ENCODE measurements around the gene LRRC46. TPM values are rescaled to one million over a fixed set of nuclear protein-coding genes. Genes with fewer than 3 reads are reported as not detected.
A peak's percentile ranks its signal among the peaks of the same experiment; 100 is the strongest.

LRRC46 gene
- total RNA-seq, 1 donor from 2014 or later, result 1.1 TPM

- Histone ChIP-seq H3K9me3 (no peaks in the 10 kb centered on the region), H3K27ac (no peak overlapping the region), H3K4me3 (no peak overlapping the region), H3K36me3 (peaks cover 37% of the 10 kb centered on the region), H3K4me1 (no peaks in the 10 kb centered on the region), H3K27me3 (no peaks in the 10 kb centered on the region)
- intact Hi-C loops (cut with DNase I), result no loop called here
- TF ChIP-seq CTCF (IDR thresholded peaks at IDR 0.05), result no peak
- no peak for DNase-seq
- ATAC-seq, result no peak
Observed at GRCh38 chr17:47806913-47807255, 24.6 kb upstream of the LRRC46 start.

- DNase-seq (peak; percentile 50), ATAC-seq (no peak)
- Histone ChIP-seq H3K27me3 (no peaks in the 10 kb centered on the region), H3K36me3 (peaks cover 38% of the 10 kb centered on the region), H3K4me3 (no peak overlapping the region), H3K4me1 (no peaks in the 10 kb centered on the region), H3K27ac (no peak overlapping the region), H3K9me3 (no peaks in the 10 kb centered on the region)
- no peak for TF ChIP-seq CTCF (IDR thresholded peaks at IDR 0.05)
- intact Hi-C loops (cut with DNase I), result no loop called here
Observed at GRCh38 chr17:47807421-47807820, 24.0 kb upstream of the LRRC46 start.

- H3K4me1 ChIP-seq, result no peaks in the 10 kb centered on the region
- no peaks in the 10 kb centered on the region for H3K27me3 ChIP-seq
- no peak overlapping the region for H3K4me3 ChIP-seq
- intact Hi-C loops (cut with DNase I), result no loop called here
- DNase-seq (peak; percentile 51), ATAC-seq (no peak)
- H3K27ac ChIP-seq, result no peak overlapping the region
- no peak for TF ChIP-seq CTCF (IDR thresholded peaks at IDR 0.05)
- H3K36me3 ChIP-seq, result peaks cover 46% of the 10 kb centered on the region
- H3K9me3 ChIP-seq, result no peaks in the 10 kb centered on the region
Observed at GRCh38 chr17:47808036-47808829, 23.2 kb upstream of the LRRC46 start.

GRCh38 chr17:47808830-47809480 is 22.5 kb upstream of the LRRC46 start:
- H3K36me3 ChIP-seq, result peaks cover 52% of the 10 kb centered on the region
- no peak for TF ChIP-seq CTCF (IDR thresholded peaks at IDR 0.05)
- H3K4me3 ChIP-seq, result no peak overlapping the region
- no peaks in the 10 kb centered on the region for H3K4me1 ChIP-seq
- ATAC-seq, result no peak
- no peaks in the 10 kb centered on the region for H3K27me3 ChIP-seq
- DNase-seq, result peak; percentile 54
- no peaks in the 10 kb centered on the region for H3K9me3 ChIP-seq
- intact Hi-C loops (cut with DNase I), result no loop called here
- H3K27ac ChIP-seq, result no peak overlapping the region

- Histone ChIP-seq H3K27me3 (no peaks in the 10 kb centered on the region), H3K4me1 (no peaks in the 10 kb centered on the region), H3K4me3 (no peak overlapping the region), H3K27ac (peak overlapping the region; percentile 47), H3K36me3 (peaks cover 63% of the 10 kb centered on the region), H3K9me3 (no peaks in the 10 kb centered on the region)
- intact Hi-C loops (cut with DNase I), result no loop called here
- DNase-seq (peak; percentile 73), ATAC-seq (peak; percentile 72)
- TF ChIP-seq CTCF (IDR thresholded peaks at IDR 0.05), result no peak
Observed at GRCh38 chr17:47810200-47810821, 21.2 kb upstream of the LRRC46 start.
